Measurements from ENCODE around the gene CLEC17A. TPM values are rescaled to one million over a fixed set of nuclear protein-coding genes. Genes with fewer than 3 reads are reported as not detected.
"Not testable (repeated sequence)": the region's sequence is repeated elsewhere in the genome, so short reads cannot be mapped to it uniquely, and the experiment has no call there.

CLEC17A gene
- total RNA-seq, 1 experiment from 2014 or later: not detected

DNA sequence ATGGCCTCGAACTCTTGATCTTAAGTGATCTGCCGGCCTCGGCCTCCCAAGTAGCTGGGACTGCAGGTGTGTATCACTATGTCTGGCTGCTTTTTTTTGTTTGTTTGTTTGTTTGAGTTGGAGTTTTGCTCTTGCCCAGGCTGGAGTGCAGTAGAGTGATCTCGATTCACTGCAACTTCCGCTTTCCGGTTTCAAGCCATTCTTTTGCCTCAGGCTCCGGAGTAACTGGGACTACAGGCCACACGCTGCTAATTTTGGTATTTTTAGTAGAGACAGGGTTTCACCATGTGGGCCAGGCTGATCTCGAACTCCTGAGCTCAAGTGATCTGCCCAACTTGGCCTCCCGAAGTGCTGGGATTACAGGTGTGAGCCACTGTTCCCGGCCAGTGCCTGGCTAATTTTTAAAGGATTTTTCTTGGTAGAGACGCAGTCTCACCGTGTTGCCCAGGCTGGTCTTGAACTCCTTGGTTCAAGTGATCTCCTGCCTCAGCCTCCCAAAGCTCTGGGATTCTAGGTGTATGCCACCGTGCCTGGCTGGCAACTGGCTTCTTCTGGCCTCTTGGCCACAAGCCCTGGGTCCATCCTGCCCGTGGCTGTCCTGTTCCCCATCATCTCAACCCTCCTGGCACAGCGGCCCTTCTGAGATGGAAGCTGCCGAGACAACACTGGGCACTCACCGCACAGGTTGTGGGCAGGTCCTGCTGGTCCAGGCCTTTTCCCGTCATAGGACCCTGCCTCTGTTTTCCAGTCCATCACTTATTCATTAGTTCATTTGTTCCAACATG lies 42.0 kb upstream of the CLEC17A start:
- Mint-ChIP-seq H3K27ac (ENCODE audit: low read depth, unreplicated experiment) (no peak overlapping the region), H3K4me1 (ENCODE audit: insufficient read depth, unreplicated experiment) (peaks cover 11% of the 10 kb centered on the region), H3K27me3 (ENCODE audit: insufficient read depth, unreplicated experiment) (no peaks in the 10 kb centered on the region), H3K9me3 (ENCODE audit: unreplicated experiment) (no peaks in the 10 kb centered on the region), H3K36me3 (ENCODE audit: insufficient read depth, unreplicated experiment) (peaks cover 12% of the 10 kb centered on the region), H3K4me3 (ENCODE audit: unreplicated experiment) (no peak overlapping the region)
- TF ChIP-seq, protein P1, sequence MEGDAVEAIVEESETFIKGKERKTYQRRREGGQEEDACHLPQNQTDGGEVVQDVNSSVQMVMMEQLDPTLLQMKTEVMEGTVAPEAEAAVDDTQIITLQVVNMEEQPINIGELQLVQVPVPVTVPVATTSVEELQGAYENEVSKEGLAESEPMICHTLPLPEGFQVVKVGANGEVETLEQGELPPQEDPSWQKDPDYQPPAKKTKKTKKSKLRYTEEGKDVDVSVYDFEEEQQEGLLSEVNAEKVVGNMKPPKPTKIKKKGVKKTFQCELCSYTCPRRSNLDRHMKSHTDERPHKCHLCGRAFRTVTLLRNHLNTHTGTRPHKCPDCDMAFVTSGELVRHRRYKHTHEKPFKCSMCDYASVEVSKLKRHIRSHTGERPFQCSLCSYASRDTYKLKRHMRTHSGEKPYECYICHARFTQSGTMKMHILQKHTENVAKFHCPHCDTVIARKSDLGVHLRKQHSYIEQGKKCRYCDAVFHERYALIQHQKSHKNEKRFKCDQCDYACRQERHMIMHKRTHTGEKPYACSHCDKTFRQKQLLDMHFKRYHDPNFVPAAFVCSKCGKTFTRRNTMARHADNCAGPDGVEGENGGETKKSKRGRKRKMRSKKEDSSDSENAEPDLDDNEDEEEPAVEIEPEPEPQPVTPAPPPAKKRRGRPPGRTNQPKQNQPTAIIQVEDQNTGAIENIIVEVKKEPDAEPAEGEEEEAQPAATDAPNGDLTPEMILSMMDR (IDR thresholded peaks at IDR 0.05; ENCODE audit: unreplicated experiment): no peak
- no TSS peak for BruUV-seq (replicated peaks)
- DNase-seq (ENCODE audit: unreplicated experiment): no peak
- POLR2A ChIA-PET: interaction anchor here (0.7 kb wide), 1 partner anchor 16 kb away, joined by 3 read pairs; no protein-coding TSS in a partner anchor
- intact Hi-C loops (cut with micrococcal nuclease): no loop called here
- CTCF ChIA-PET: interaction anchor here (0.7 to 1.3 kb wide), 2 partner anchors 16 to 757 kb away, joined by 3 read pairs; no protein-coding TSS in a partner anchor

- H3K36me3 Mint-ChIP-seq (ENCODE audit: insufficient read depth, unreplicated experiment): peaks cover 12% of the 10 kb centered on the region
These were observed 40.9 kb upstream of the CLEC17A start for GRCh38 chr19:14541979-14542378.

DNA sequence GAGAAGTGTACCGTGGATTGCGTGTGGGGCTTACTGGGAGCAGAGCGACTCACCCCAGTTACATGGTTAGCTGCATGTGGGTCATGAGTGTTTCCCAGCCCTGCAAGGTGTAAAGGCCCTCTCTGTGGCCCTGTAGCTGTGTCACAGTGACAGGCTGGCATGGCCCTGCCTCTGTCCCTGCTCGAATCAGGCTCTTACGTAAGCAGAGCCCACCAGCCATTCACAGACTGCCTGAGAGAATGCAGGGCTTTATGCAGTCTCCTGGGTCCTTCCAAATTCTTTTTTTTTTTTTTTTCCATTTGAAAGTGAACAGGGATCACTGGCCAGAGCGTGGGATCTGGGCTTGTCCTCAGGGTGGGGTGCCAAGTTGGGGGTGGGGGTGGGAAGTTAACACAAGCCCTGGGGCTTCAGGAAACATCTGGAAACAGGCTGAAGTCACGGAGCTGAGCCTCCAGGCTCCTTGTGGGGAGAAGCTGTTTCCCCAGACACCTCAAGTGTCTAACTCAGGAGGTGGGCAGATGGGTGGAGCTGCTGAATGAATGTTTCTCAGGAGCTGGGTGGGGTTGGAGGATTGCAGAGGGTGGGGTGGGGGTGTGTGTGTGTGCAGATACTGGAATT lies 40.1 kb upstream of the CLEC17A start:
- ChIA-PET POLR2A (interaction anchor here (1.0 to 2.5 kb wide), 5 partner anchors 11 to 47 kb away, joined by 3 to 9 read pairs (median 5); partner anchors contain the start of genes DNAJB1 and GIPC1), CTCF (interaction anchor here (1.5 kb wide), 1 partner anchor 12 kb away, joined by 5 read pairs; no protein-coding TSS in a partner anchor)
- BruUV-seq (replicated peaks): no TSS peak
- Mint-ChIP-seq H3K9me3 (ENCODE audit: unreplicated experiment) (no peaks in the 10 kb centered on the region), H3K27me3 (ENCODE audit: insufficient read depth, unreplicated experiment) (no peaks in the 10 kb centered on the region), H3K36me3 (ENCODE audit: insufficient read depth, unreplicated experiment) (peaks cover 17% of the 10 kb centered on the region), H3K27ac (ENCODE audit: low read depth, unreplicated experiment) (no peak overlapping the region), H3K4me3 (ENCODE audit: unreplicated experiment) (no peak overlapping the region), H3K4me1 (ENCODE audit: insufficient read depth, unreplicated experiment) (peaks cover 11% of the 10 kb centered on the region)
- DNase-seq (ENCODE audit: unreplicated experiment): peak; percentile 58
- TF ChIP-seq, protein P1 (IDR thresholded peaks at IDR 0.05; ENCODE audit: unreplicated experiment): no peak
- intact Hi-C loops (cut with micrococcal nuclease): no loop called here

More at GRCh38 chr19:14541979-14542378, 40.9 kb upstream of the CLEC17A start:
- H3K4me3 Mint-ChIP-seq (ENCODE audit: unreplicated experiment); H3K27ac Mint-ChIP-seq (ENCODE audit: low read depth, unreplicated experiment); intact Hi-C loops (cut with micrococcal nuclease); BruUV-seq (replicated peaks); CTCF ChIA-PET; POLR2A ChIA-PET; H3K27me3 Mint-ChIP-seq (ENCODE audit: insufficient read depth, unreplicated experiment); DNase-seq (ENCODE audit: unreplicated experiment); H3K9me3 Mint-ChIP-seq (ENCODE audit: unreplicated experiment): not testable (repeated sequence)
- H3K4me1 Mint-ChIP-seq (ENCODE audit: insufficient read depth, unreplicated experiment): peaks cover 11% of the 10 kb centered on the region

DNA sequence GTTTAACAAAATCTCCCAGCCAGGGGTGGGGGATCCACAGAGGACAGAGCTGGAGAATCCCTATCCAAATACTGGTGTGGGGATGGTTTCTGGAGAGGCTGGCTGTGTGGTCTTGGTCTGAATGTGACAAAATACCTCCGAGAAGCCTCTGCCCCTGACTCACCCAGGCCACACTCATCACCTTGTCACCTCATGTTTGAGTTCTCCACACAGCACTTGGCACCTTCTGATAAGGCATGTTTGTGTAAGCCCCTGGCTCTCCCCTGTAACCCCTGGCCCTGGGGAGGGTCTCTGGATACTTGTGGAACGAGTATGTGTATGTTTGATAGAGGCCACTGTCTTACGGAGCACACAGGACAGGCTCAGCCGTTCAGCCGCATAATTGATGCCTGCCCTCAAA lies 38.8 kb upstream of the CLEC17A start:
- H3K4me3 Mint-ChIP-seq (ENCODE audit: unreplicated experiment): no peak overlapping the region
- no peak for DNase-seq (ENCODE audit: unreplicated experiment)
- no TSS peak for BruUV-seq (replicated peaks)
- H3K9me3 Mint-ChIP-seq (ENCODE audit: unreplicated experiment): no peaks in the 10 kb centered on the region
- CTCF ChIA-PET: interaction anchor here (0.6 to 1.0 kb wide), 3 partner anchors 12 to 1398 kb away, joined by 3 to 4 read pairs (median 3); no protein-coding TSS in a partner anchor
- H3K27ac Mint-ChIP-seq (ENCODE audit: low read depth, unreplicated experiment): peak overlapping the region; percentile 7
- H3K27me3 Mint-ChIP-seq (ENCODE audit: insufficient read depth, unreplicated experiment): no peaks in the 10 kb centered on the region
- H3K36me3 Mint-ChIP-seq (ENCODE audit: insufficient read depth, unreplicated experiment): peaks cover 28% of the 10 kb centered on the region
- POLR2A ChIA-PET: interaction anchor here (1.2 to 2.5 kb wide), 5 partner anchors 10 to 49 kb away, joined by 3 to 10 read pairs (median 8); partner anchors contain the start of genes DNAJB1 and GIPC1
- intact Hi-C loops (cut with micrococcal nuclease): no loop called here
- TF ChIP-seq, protein P1 (IDR thresholded peaks at IDR 0.05; ENCODE audit: unreplicated experiment): no peak
- peaks cover 11% of the 10 kb centered on the region for H3K4me1 Mint-ChIP-seq (ENCODE audit: insufficient read depth, unreplicated experiment)
